ENCODE measurements around the gene GALNT17. TPM values are rescaled to one million over a fixed set of nuclear protein-coding genes. Genes with fewer than 3 reads are reported as not detected.

GALNT17 gene
- total RNA-seq, 1 donor from 2014 or later: 95.3 TPM

DNA sequence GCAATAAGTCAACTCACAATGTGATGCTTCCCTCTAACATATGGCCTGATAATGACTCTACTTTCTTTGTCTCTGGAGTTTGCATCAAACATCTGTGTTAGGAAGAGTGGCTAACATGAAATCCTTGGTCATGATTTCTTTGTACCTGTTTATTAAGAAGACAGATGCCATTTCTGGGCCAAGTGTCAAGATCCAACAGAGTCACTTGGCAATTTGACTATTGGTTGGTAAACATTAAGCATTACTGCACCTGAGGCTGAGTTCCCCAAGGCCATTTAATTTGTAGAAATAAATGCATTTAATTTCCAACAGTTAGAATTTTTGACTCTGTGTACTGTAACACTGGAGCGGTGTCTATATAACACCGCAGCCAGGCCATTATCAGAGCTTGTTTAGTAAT, 403.7 kb downstream of the GALNT17 start:
- no peaks in the 10 kb centered on the region for H3K4me1 ChIP-seq
- no peaks in the 10 kb centered on the region for H3K9me3 ChIP-seq (replicated peaks)
- no peak overlapping the region for H3K27ac ChIP-seq (replicated peaks)
- H3K4me3 ChIP-seq: no peak overlapping the region
- intact Hi-C loops (cut with micrococcal nuclease): no loop called here
- H3K36me3 ChIP-seq: no peaks in the 10 kb centered on the region
- H3K27me3 ChIP-seq (ENCODE audit: low read depth): no peaks in the 10 kb centered on the region
- TF ChIP-seq CTCF (IDR thresholded peaks at IDR 0.05; ENCODE audit: borderline replicate concordance): no peak
- DNase-seq: no peak

- intact Hi-C loops (cut with micrococcal nuclease): no loop called here
These were observed 406.3 kb downstream of the GALNT17 start for GRCh38 chr7:71538210-71538609.

DNA sequence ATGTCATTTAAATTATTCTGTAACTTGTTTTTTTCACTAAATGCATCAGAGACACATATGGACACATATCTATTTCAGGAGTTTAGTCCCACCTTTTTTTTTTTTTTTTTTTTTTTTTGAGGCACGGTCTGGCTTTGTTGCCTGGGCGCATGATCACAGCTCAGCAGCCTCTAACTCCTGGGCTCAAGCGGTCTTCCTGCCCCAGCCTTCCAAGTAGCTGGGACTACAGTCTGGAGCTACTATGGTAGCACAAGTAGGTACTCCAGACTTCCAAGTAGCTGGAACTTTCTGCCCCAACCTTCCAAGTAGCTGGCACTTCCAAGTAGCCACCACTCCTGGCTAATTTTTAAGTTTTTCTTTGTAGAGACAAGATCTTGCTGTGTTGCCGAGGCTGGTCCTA, 407.7 kb downstream of the GALNT17 start:
- Histone ChIP-seq H3K36me3 (no peaks in the 10 kb centered on the region), H3K4me1 (no peaks in the 10 kb centered on the region), H3K27me3 (ENCODE audit: low read depth) (no peaks in the 10 kb centered on the region), H3K9me3 (replicated peaks) (no peaks in the 10 kb centered on the region), H3K27ac (replicated peaks) (no peak overlapping the region), H3K4me3 (no peak overlapping the region)
- intact Hi-C loops (cut with micrococcal nuclease): no loop called here
- no peak for DNase-seq
- TF ChIP-seq CTCF (IDR thresholded peaks at IDR 0.05; ENCODE audit: borderline replicate concordance): no peak

More at GRCh38 chr7:71538210-71538609, 406.3 kb downstream of the GALNT17 start:
- Histone ChIP-seq H3K27ac (replicated peaks) (no peak overlapping the region), H3K4me1 (no peaks in the 10 kb centered on the region), H3K9me3 (replicated peaks) (no peaks in the 10 kb centered on the region), H3K27me3 (ENCODE audit: low read depth) (no peaks in the 10 kb centered on the region), H3K4me3 (no peak overlapping the region), H3K36me3 (no peaks in the 10 kb centered on the region)
- no peak for DNase-seq
- no peak for TF ChIP-seq CTCF (IDR thresholded peaks at IDR 0.05; ENCODE audit: borderline replicate concordance)

DNA sequence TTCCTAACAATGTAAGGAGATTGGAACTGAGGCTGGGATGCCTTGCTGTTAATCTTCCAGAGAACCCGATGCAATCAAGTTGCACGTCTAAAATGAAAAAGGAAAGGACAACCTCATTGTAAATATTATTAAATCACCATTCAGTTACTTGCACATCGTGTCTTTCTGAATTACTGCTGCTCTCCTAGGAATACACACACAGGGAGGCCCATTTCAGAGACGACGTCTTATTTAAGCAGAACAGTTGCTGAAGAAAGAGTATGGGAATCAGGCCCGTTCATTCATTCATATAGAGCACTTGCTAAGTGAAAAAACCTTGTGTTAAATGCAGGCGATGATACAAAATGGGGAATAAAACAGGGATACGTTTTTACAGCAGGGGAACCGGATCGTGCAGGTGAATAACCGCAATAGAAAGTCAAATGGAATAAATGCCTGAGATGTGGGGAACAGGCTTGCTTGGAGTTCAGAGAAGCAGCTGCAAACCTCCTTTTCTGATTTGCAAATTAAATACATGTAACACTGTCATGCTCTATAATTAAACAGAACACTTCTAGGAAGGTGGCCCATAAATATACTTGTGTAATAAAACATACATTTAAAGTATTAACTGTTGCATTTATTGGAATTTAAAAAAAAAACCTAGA, 409.9 kb downstream of the GALNT17 start:
- intact Hi-C loops (cut with micrococcal nuclease): no loop called here
- TF ChIP-seq CTCF (IDR thresholded peaks at IDR 0.05; ENCODE audit: borderline replicate concordance): no peak
- H3K4me1 ChIP-seq: no peaks in the 10 kb centered on the region
- no peak for DNase-seq
- H3K4me3 ChIP-seq: no peak overlapping the region
- no peaks in the 10 kb centered on the region for H3K36me3 ChIP-seq
- H3K9me3 ChIP-seq (replicated peaks): no peaks in the 10 kb centered on the region
- no peak overlapping the region for H3K27ac ChIP-seq (replicated peaks)
- no peaks in the 10 kb centered on the region for H3K27me3 ChIP-seq (ENCODE audit: low read depth)

DNA sequence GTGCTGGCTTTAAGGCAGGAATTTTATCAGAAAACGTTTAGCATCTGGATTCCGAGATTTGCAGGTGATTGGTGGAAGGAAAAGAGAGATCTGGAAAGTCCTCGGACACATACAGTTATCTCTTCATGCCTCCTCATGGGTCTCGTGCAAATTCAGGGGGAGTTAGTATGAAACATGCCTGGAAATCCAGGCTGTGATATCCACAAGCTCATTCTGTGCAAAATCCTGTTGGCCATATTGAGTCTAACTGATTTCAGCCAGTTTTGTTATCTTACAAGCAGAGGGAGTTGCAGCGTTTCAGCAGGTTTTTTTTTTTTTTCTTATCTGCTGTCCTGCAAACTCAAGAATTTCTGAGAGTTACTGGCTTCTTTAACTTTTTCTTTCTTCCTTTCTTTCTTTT, 411.5 kb downstream of the GALNT17 start:
- Histone ChIP-seq H3K9me3 (replicated peaks) (no peaks in the 10 kb centered on the region), H3K27me3 (ENCODE audit: low read depth) (no peaks in the 10 kb centered on the region), H3K27ac (replicated peaks) (no peak overlapping the region), H3K4me1 (no peaks in the 10 kb centered on the region), H3K36me3 (no peaks in the 10 kb centered on the region), H3K4me3 (no peak overlapping the region)
- intact Hi-C loops (cut with micrococcal nuclease): no loop called here
- TF ChIP-seq CTCF (IDR thresholded peaks at IDR 0.05; ENCODE audit: borderline replicate concordance): no peak
- no peak for DNase-seq
